ENCODE data around the gene STAT5A. TPM values are rescaled to one million over a fixed set of nuclear protein-coding genes. Genes with fewer than 3 reads are reported as not detected.

The STAT5A gene
- total RNA-seq, 1 experiment from 2014 or later: 6.4 TPM

DNA sequence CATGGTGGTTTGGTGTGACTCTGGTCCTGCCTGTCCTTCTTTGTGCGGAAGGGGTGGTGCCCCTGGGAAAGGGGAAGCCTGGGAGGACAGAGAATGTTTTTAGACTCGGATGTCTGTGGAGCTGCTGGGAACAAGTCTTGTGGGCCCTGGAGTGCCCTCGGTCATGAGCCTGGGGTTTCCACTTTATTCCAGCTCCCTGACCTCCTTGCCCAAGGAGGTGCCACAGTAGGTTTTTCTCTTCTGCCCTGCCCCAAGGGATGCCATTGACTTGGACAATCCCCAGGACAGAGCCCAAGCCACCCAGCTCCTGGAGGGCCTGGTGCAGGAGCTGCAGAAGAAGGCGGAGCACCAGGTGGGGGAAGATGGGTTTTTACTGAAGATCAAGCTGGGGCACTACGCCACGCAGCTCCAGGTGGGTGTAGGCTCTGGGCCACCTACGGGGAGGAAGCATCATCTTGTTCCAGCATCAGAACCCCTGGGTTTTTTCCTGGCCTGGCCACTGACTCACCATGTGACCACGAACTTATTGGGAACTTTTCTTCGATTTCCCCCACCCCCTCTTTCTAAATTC, 1.4 kb downstream of the STAT5A start:
- Histone ChIP-seq H3K4ac (ENCODE audit: low read depth, low read length) (no peak overlapping the region), H2BK120ac (ENCODE audit: low read depth, low read length, poor library complexity, severe bottlenecking) (no peak overlapping the region), H3K27me3 (ENCODE audit: insufficient read depth, low read length) (no peaks in the 10 kb centered on the region; the same call in 1 of the 2 replicates), H4K5ac (ENCODE audit: insufficient read length, low read depth, low read length) (no peak overlapping the region), H3K9ac (ENCODE audit: extremely low read depth, insufficient read length, low read length) (no peak overlapping the region), H3K27ac (ENCODE audit: insufficient read length, low read depth, low read length) (no peak overlapping the region), H2BK15ac (ENCODE audit: low read depth, low read length) (no peak overlapping the region), H3K9me3 (ENCODE audit: control insufficient read depth, low read depth, low read length) (no peaks in the 10 kb centered on the region), H3K14ac (ENCODE audit: insufficient read depth, low read length) (no peak overlapping the region), H3T11ph (ENCODE audit: low read length) (no peak overlapping the region), H4K8ac (replicated peaks; ENCODE audit: insufficient read length, low read depth, low read length) (no peak overlapping the region), H4K91ac (ENCODE audit: insufficient read length, low read depth, low read length) (no peak overlapping the region), H3K23ac (ENCODE audit: insufficient read length, low read depth, low read length) (no peak overlapping the region), H3K56ac (ENCODE audit: insufficient read length, low read depth, low read length) (no peak overlapping the region), H3K4me2 (ENCODE audit: insufficient read depth, insufficient read length, low read length) (no peak overlapping the region), H3K23me2 (ENCODE audit: insufficient read length, low read depth, low read length, poor library complexity, severe bottlenecking) (peaks cover 4% of the 10 kb centered on the region), H2AFZ (ENCODE audit: low read length) (no peak overlapping the region), H2BK5ac (ENCODE audit: insufficient read length, low read length) (no peak overlapping the region), H2BK20ac (ENCODE audit: low read depth, low read length, poor library complexity, severe bottlenecking) (no peak overlapping the region), H3K79me2 (ENCODE audit: insufficient read depth, low read length) (no peaks in the 10 kb centered on the region), H2AK5ac (ENCODE audit: insufficient read length, low read length) (no peak overlapping the region), H3K18ac (ENCODE audit: insufficient read length, low read depth, low read length) (no peak overlapping the region), H2BK12ac (ENCODE audit: insufficient read length, low read depth, low read length) (no peak overlapping the region), H3K4me1 (ENCODE audit: insufficient read depth, low read length) (peaks cover 5% of the 10 kb centered on the region; the same call in 1 of the 2 replicates), H4K20me1 (ENCODE audit: control insufficient read depth, insufficient read depth, insufficient read length) (no peaks in the 10 kb centered on the region), H3K79me1 (ENCODE audit: insufficient read depth, low read depth, low read length, poor library complexity, severe bottlenecking) (no peaks in the 10 kb centered on the region)
- Mint-ChIP-seq H3K9me3 (no peaks in the 10 kb centered on the region), H3K27me3 (ENCODE audit: low read depth) (peaks cover 38% of the 10 kb centered on the region), H3K36me3 (ENCODE audit: insufficient read depth in 1 of 3, low read depth in 3 of 3) (peaks cover 0 to 2% (median 0%) of the 10 kb centered on the region in 3 experiments; a peak in 2 of 7 replicates), H3K4me3 (peak overlapping the region in 1 of 2 experiments; percentile 29; a peak in 2 of 5 replicates), H3K27ac (no peak overlapping the region), H3K4me1 (peaks cover 4 to 18% of the 10 kb centered on the region in 2 experiments)
- WGBS (ENCODE audit: extremely low coverage, insufficient read length, low lambda C conversion rate): no CpG with 5 or more reads among the region's 9 CpGs
- DNase-seq: no peak
- TF ChIP-seq CTCF (conservative IDR thresholded peaks at IDR 0.05): no peak
